ENCODE data around the gene MAP2K7. TPM values are rescaled to one million over a fixed set of nuclear protein-coding genes. Genes with fewer than 3 reads are reported as not detected.

MAP2K7 gene
- total RNA-seq, 1 experiment from 2014 or later = 59.1 TPM

GRCh38 chr19:7933411-7933810 lies 29.7 kb downstream of the MAP2K7 start:
- Histone ChIP-seq H3K27me3 (ENCODE audit: insufficient read depth, low read length) (no peaks in the 10 kb centered on the region), H3K4me1 (ENCODE audit: control insufficient read depth in 1 of 2, insufficient read depth in 2 of 2, low read length in 2 of 2) (peaks cover 18 to 26% of the 10 kb centered on the region in 2 experiments), H4K20me1 (ENCODE audit: insufficient read depth) (no peaks in the 10 kb centered on the region), H3K9me2 (ENCODE audit: insufficient read depth) (no peaks in the 10 kb centered on the region), H3K4me2 (ENCODE audit: low read length) (no peak overlapping the region), H3K79me2 (ENCODE audit: insufficient read depth, low read length) (peaks cover 7% of the 10 kb centered on the region), H3K27ac (ENCODE audit: low read depth, low read length) (no peak overlapping the region), H3K36me3 (ENCODE audit: control insufficient read depth in 1 of 2, insufficient read depth in 2 of 2, low read length in 2 of 2) (peaks cover 34 to 45% of the 10 kb centered on the region in 2 experiments), H3K9ac (ENCODE audit: low read length) (no peak overlapping the region), H3K4me3 (replicated peaks in 1 of 2; ENCODE audit: low read depth in 1 of 2, low read length in 2 of 2) (no peak overlapping the region), H3K9me3 (ENCODE audit: control insufficient read depth in 1 of 2, insufficient read depth in 1 of 2, low read depth in 1 of 2, low read length in 2 of 2) (no peaks in the 10 kb centered on the region), H2AFZ (ENCODE audit: low read depth, low read length, poor library complexity, severe bottlenecking) (no peak overlapping the region)
- ChIA-PET POLR2A (no interaction called here), CTCF (no interaction called here), RAD21 (ENCODE audit: low non-redundant PET in 1 of 2, low total read pairs in 2 of 2, uncharacterized antibody in 2 of 2, unreplicated experiment in 2 of 2) (no interaction called here)
- BruUV-seq (replicated peaks) = no TSS peak
- DNase-seq (ENCODE audit: low read depth, low spot score) = no peak
- intact Hi-C loops (cut with micrococcal nuclease) = no loop called here
- ATAC-seq = peak; percentile 44; the same call in 1 of the 2 replicates
- TF ChIP-seq TCF7L2 (IDR thresholded peaks at IDR 0.05; ENCODE audit: borderline replicate concordance, extremely low read depth, insufficient read depth, insufficient read length) = no peak
- TF ChIP-seq SIN3A (IDR thresholded peaks at IDR 0.05; ENCODE audit: low read depth) = no peak
- TF ChIP-seq, protein P1, sequence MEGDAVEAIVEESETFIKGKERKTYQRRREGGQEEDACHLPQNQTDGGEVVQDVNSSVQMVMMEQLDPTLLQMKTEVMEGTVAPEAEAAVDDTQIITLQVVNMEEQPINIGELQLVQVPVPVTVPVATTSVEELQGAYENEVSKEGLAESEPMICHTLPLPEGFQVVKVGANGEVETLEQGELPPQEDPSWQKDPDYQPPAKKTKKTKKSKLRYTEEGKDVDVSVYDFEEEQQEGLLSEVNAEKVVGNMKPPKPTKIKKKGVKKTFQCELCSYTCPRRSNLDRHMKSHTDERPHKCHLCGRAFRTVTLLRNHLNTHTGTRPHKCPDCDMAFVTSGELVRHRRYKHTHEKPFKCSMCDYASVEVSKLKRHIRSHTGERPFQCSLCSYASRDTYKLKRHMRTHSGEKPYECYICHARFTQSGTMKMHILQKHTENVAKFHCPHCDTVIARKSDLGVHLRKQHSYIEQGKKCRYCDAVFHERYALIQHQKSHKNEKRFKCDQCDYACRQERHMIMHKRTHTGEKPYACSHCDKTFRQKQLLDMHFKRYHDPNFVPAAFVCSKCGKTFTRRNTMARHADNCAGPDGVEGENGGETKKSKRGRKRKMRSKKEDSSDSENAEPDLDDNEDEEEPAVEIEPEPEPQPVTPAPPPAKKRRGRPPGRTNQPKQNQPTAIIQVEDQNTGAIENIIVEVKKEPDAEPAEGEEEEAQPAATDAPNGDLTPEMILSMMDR (IDR thresholded peaks at IDR 0.05 in 2 of 3, conservative IDR thresholded peaks at IDR 0.05 in 1 of 3; ENCODE audit: borderline replicate concordance in 1 of 3, insufficient read depth in 1 of 3, low read depth in 2 of 3, low read length in 2 of 3) = peak in 2 of 3 experiments; percentile 62 to 68; a peak in 4 of 6 replicates
- peak; percentile 25; the same call in 1 of the 2 replicates for TF ChIP-seq RAD21 (IDR thresholded peaks at IDR 0.05; ENCODE audit: low read depth)
- no peak for TF ChIP-seq ZNF274 (IDR thresholded peaks at IDR 0.05; ENCODE audit: low read depth, low read length)

Measured in HCT116 (cell line).